HEK293T (cell line): ENCODE measurements around the gene UBALD2.

ENCODE experiments used
- ARNT ChIP-seq: fragments of 450-650 bp; IDR thresholded peaks from 2 replicates; pipeline ENCODE4 v1.6.1; 2017; ENCODE audit warnings: mild to moderate bottlenecking
- FOXA1 ChIP-seq: fragments of 450-650 bp; IDR thresholded peaks from 2 replicates; pipeline ENCODE4 v1.6.1; 2016; ENCODE audit warnings: mild to moderate bottlenecking
- FOXM1 ChIP-seq: fragments of 450-650 bp; IDR thresholded peaks from 2 replicates; pipeline ENCODE4 v1.6.1; 2017; ENCODE audit warnings: mild to moderate bottlenecking, borderline replicate concordance
- HDGF ChIP-seq: fragments of 450-650 bp; IDR thresholded peaks from 2 replicates; pipeline ENCODE4 v1.6.1; 2017; ENCODE audit warnings: antibody characterized with exemption, borderline replicate concordance
- SP1 ChIP-seq: fragments of 450-650 bp; IDR thresholded peaks from 2 replicates; pipeline ENCODE4 v1.6.1; 2017
- SUZ12 ChIP-seq: fragments of 450-650 bp; IDR thresholded peaks from 2 replicates; pipeline ENCODE4 v1.6.1; 2016; ENCODE audit warnings: mild to moderate bottlenecking
- ZNF384 ChIP-seq: fragments of 450-650 bp; IDR thresholded peaks from 2 replicates; pipeline ENCODE4 v1.6.1; 2016

DNA sequence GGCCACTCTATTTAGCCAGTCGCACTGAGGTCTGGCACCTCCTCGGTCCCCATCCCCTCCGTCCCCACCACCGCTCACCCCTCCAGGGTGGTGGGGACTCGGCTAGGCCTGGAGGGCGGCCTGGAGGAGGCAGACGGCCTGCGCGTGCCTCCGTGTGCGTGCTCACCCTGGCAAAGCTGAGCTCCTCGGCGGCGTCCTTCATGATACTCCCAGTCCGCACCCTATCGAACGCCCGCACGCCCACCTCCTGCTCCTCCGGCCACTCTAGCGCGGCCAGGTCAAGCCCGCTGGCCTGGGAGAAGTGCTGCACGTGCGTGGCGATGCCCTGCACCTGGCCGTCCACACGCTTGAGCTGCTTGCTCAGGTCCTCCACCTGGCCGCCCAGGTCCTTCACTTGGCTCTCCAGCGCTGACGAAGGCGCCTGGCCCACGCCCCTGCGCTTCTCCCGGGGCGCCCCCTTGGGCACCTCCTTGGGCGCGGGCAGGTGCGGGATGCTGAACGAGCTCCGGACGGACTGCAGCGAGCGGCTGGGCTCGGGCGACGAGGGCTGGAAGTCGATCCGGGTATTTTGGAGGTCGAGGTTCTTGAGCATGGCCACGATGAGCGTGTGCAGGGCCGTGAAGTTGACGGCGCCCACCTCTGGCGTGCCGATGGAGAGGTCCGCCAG is 42.3 kb downstream of the UBALD2 start:
- TF ChIP-seq SP1 (no peak), FOXA1 (no peak), HDGF (no peak), SUZ12 (no peak), FOXM1 (no peak), ZNF384 (no peak), ARNT (no peak)
